Activated T-cell treated with anti-CD3 and anti-CD28 coated beads for 4 hours (primary cell): ENCODE measurements around the gene BMP2K.
A peak's percentile ranks its signal among the peaks of the same experiment; 100 is the strongest.

Source experiments
- DNase-seq: peaks from one replicate; pipeline ENCODE4 v3.0.0-alpha.2; 2020

The BMP2K gene

GRCh38 chr4:78938868-78939666 lies 162.9 kb downstream of the BMP2K start, which contains the start of gene PAQR3:
Gene PAQR3, minus strand, starts transcription at chr4:78939438. Its CDS starts 214 bp downstream, at chr4:78939224.
- peak; percentile 80 for DNase-seq

- DNase-seq: no peak
Measured at GRCh38 chr4:78939667-78940008, 163.5 kb downstream of the BMP2K start.

- no peak for DNase-seq
Measured at GRCh38 chr4:78940752-78941151, 164.6 kb downstream of the BMP2K start.

GRCh38 chr4:78944381-78944780 lies 168.2 kb downstream of the BMP2K start:
- DNase-seq: no peak

- DNase-seq: no peak
Measured at GRCh38 chr4:78945651-78946179, 169.6 kb downstream of the BMP2K start.

- DNase-seq: no peak
Measured at GRCh38 chr4:78949735-78950134, 173.6 kb downstream of the BMP2K start.

- peak; percentile 25 for DNase-seq
Measured at GRCh38 chr4:78951862-78952472, 175.8 kb downstream of the BMP2K start.

- no peak for DNase-seq
Measured at GRCh38 chr4:78953231-78953630, 177.1 kb downstream of the BMP2K start.

- DNase-seq: no peak
Measured at GRCh38 chr4:78953769-78954666, 177.9 kb downstream of the BMP2K start.

GRCh38 chr4:78956975-78957374 lies 180.8 kb downstream of the BMP2K start:
- no peak for DNase-seq

- DNase-seq: no peak
Measured at GRCh38 chr4:78960926-78961325, 184.8 kb downstream of the BMP2K start.
